PC-3 (cell line): ENCODE data around the gene RALA. TPM values are rescaled to one million over a fixed set of nuclear protein-coding genes. Genes with fewer than 3 reads are reported as not detected.

Experiments
- total RNA-seq: library from RNA; depleted of rRNA; stranded (reverse); fragments of >200 nt; gene quantifications from 2 replicates; pipeline ENCODE4 v1.2.3, GENCODE V29; 2014; rRNA removed

RALA gene
- total RNA-seq, 1 experiment from 2014 or later = 12.9 TPM

Other genes with a start within 250 kb of the RALA start
- 14.7 and 23.6 TPM in 2 replicates for gene YAE1, start 57.2 kb upstream of the RALA start, total RNA-seq